PFSK-1 (cell line): Measurements from ENCODE around the gene SMAD3.

Experiments
- FOXP2 ChIP-seq: optimal IDR thresholded peaks from 2 replicates; pipeline ENCODE3; 2011; ENCODE audit warnings: borderline replicate concordance, control low read depth, inconsistent platforms; ENCODE audit not compliant: insufficient read depth; ENCODE audit errors: extremely low read length, extremely low read depth
- POLR2AphosphoS5 ChIP-seq: IDR thresholded peaks from 2 replicates; pipeline ENCODE4 v1.6.1; 2012; ENCODE audit warnings: low read depth, mild to moderate bottlenecking, control low read depth, low read length, moderate library complexity
- SIN3A ChIP-seq: IDR thresholded peaks from 2 replicates; pipeline ENCODE4 v1.6.1; 2012; ENCODE audit warnings: mild to moderate bottlenecking, low read length, moderate library complexity, borderline replicate concordance; ENCODE audit not compliant: insufficient read depth
- TAF1 ChIP-seq: IDR thresholded peaks from 2 replicates; pipeline ENCODE4 v1.6.1; 2012; ENCODE audit warnings: low read length, control low read depth, borderline replicate concordance; ENCODE audit not compliant: insufficient read depth
- TF ChIP-seq, protein P1 (sequence below), 2 experiments: IDR thresholded peaks; 2 replicates each; pipeline versions ENCODE4 v1.6.1 to v1.8.0; 2011 to 2012; ENCODE audit warnings: low read depth in 2 of 2, low read length in 2 of 2, control low read depth in 1 of 2, inconsistent platforms in 1 of 2, mild to moderate bottlenecking in 1 of 2, moderate library complexity in 1 of 2; ENCODE audit not compliant: insufficient read depth in 1 of 2

Gene SMAD3

DNA sequence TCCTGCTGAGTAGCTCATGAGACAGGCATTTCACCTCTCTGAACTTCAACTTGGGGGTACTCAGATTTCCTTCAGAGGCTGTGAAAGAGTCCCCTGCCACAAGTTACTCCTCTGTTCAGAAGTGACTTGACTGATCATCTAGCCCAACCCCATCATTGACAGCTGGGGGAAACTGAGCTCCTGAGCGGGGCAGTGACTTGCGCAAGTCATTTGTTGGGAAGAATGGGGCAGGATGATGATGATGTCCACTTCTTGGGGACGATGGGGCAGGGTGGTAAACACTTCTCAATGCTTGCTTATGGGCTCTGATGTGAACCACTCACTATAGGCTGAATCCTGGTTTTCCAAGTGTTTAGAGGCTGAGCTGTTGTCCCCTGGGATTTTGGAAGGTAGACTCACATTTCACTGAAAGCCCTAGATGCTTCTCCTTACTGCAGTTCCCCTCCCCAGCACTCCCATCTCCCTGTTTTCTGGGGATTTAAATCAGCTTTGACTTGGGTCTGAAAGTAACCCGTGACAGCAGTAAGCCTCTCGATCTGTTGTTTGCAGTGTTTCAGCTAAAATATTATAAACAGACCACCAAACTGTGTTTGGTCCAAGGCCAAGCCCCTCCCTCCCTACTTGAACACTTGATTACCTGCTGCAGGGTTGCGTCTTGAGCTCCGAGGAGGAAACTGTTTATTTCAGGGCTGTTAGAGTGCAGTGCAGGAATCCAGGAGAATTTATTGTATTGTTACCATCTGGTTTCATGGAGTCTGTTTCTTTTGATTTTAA, 25.1 kb downstream of the SMAD3 start:
- TF ChIP-seq FOXP2 (no peak), TAF1 (peak; percentile 14; the same call in 1 of the 2 replicates)

DNA sequence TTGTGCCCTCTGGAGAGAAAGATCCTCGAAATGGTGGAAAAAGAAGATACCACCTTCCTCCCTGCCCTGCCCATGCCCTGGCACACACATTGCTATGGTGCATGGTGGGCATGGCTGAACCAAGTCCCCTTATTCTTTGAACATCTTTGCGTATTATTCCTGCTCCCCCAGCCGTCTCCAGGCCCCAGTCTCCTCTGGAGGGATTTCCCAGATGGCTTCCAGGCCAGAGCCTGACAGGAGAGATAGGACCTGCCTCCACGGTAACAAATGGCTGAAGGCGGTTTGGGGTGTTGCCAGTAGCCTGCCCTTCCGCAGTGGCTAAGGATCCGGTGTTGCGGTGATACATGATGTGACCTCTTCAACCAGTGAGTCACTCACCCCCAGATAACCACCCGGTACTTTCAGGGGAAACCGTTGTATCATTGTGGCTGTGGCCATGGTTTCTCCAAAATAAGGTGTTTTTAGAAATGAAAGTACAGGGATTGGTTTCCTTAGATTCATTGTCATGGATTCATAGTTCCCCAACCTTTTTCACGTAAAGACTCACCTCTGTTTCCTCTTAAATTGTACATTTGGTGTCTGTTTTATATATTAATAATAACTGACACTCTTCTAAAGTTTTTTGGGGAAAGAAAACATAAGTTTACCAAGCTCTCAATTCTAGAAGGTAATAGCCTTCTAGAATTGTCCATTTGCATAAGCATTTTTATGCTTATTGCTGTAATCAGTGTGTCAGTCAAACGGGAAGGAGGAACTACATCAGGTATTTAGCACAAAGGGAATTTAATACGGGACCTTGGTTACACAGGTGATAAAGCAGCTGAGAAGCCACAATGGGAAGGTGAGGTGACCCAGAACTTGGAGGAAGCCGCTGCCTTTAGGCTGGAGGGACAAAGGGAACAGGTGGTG, 25.9 kb downstream of the SMAD3 start:
- TF ChIP-seq POLR2AphosphoS5 (peak; percentile 26; the same call in 1 of the 2 replicates), FOXP2 (peak; percentile 93), TAF1 (peak; percentile 10; the same call in 1 of the 2 replicates), SIN3A (0 out of 2 replicates have a peak, but pooled peaks have one; percentile 45)
- TF ChIP-seq, protein P1, sequence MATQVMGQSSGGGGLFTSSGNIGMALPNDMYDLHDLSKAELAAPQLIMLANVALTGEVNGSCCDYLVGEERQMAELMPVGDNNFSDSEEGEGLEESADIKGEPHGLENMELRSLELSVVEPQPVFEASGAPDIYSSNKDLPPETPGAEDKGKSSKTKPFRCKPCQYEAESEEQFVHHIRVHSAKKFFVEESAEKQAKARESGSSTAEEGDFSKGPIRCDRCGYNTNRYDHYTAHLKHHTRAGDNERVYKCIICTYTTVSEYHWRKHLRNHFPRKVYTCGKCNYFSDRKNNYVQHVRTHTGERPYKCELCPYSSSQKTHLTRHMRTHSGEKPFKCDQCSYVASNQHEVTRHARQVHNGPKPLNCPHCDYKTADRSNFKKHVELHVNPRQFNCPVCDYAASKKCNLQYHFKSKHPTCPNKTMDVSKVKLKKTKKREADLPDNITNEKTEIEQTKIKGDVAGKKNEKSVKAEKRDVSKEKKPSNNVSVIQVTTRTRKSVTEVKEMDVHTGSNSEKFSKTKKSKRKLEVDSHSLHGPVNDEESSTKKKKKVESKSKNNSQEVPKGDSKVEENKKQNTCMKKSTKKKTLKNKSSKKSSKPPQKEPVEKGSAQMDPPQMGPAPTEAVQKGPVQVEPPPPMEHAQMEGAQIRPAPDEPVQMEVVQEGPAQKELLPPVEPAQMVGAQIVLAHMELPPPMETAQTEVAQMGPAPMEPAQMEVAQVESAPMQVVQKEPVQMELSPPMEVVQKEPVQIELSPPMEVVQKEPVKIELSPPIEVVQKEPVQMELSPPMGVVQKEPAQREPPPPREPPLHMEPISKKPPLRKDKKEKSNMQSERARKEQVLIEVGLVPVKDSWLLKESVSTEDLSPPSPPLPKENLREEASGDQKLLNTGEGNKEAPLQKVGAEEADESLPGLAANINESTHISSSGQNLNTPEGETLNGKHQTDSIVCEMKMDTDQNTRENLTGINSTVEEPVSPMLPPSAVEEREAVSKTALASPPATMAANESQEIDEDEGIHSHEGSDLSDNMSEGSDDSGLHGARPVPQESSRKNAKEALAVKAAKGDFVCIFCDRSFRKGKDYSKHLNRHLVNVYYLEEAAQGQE (IDR thresholded peaks at IDR 0.05; ENCODE audit: insufficient read depth in 1 of 2, low read depth in 2 of 2, low read length in 2 of 2): peak in 1 of 2 experiments; percentile 47; a peak in 1 of 4 replicates

DNA sequence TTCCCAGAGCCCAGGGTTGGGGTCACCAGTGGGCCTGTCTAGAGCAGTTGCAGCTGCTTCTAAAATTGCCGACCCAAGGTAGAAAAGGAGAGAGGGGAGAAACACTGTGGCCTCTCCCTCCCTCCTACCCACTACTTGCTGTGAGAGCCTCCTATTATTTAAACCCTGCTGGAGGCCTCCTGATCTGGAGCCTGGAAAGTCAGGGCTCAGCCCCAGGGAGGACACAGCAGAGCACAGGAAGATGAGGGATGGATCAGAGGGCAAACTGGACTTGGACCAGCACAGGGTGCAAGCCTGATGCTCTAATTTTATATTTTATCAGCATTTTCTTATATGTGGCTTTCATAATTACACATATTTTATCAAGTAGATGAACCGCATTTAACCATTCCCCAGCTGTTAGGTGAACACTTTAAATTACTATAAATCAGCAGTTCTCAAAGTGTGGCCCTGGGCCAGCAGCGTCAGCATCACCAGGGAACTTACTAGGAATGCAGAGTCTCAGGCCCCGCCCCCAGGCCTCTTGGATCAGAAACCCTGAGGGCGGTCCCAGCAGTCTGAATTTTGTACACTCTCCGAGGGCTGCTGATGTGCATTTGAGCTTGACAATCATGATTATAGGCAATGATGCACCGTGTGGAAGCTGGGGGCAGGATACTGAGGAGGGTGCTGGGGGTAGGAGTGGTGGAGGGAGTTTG, 26.7 kb downstream of the SMAD3 start:
- no peak for TF ChIP-seq POLR2AphosphoS5
- no peak for TF ChIP-seq SIN3A
- TF ChIP-seq, protein P1 (IDR thresholded peaks at IDR 0.05; ENCODE audit: insufficient read depth in 1 of 2, low read depth in 2 of 2, low read length in 2 of 2): no peak
- no peak for TF ChIP-seq TAF1
- TF ChIP-seq FOXP2: no peak

DNA sequence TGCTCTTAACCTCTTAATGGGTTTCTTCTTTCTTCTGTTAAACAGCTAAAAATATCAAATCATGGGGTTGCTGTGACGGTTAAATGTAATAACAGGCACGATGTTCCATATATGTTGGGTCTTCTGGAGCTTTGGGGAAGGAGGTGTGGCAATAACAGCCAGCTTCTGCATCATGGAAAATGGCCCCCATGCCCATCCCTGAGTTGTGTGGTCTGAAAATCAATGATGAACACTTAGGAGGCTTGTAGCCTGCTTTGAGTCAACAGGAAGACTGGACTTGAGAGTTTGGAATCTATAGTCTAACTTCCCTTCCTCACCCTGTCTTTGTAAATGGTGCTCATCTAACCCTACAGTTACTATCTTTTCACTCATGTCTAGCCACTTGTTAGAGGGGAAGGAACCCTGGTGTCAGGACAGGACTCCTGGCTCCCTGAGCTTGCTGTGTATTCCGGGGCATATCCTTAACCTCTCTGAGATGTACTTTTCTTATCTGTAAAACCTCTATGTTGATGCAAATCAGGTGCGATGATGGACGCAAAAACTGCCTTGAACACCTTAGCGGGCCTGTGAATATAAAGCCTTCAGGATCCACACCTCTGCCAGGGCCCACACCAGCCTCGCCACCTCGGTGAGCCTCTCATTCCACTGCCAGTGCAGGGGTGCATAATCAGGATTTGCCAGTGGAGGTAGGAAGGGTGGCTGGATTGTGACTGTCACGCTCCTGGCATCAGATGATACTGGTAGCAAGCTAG, 27.5 kb downstream of the SMAD3 start:
- TF ChIP-seq POLR2AphosphoS5 (no peak), TAF1 (no peak), FOXP2 (no peak), SIN3A (no peak)
- TF ChIP-seq, protein P1 (IDR thresholded peaks at IDR 0.05; ENCODE audit: insufficient read depth in 1 of 2, low read depth in 2 of 2, low read length in 2 of 2): no peak

DNA sequence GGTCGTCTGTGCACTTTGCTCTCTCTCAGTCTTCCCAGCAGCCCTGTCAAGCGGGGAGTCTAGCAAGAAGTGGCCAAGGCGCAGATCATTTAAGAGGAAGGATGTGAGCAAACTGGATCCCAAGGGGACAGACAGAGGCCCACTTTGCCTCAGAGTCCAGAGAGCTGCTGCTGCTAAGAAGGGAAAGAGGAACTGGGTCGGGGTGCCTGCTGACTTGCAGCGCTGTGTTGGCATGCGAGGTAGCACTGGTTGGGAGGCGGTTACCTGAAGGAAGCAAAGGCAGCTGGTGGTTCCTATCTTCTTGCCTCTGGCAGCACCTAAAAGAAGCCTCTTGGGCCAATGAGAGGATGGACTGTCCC, 28.1 kb downstream of the SMAD3 start:
- TF ChIP-seq FOXP2: no peak
- no peak for TF ChIP-seq POLR2AphosphoS5
- no peak for TF ChIP-seq TAF1
- TF ChIP-seq, protein P1 (IDR thresholded peaks at IDR 0.05; ENCODE audit: insufficient read depth in 1 of 2, low read depth in 2 of 2, low read length in 2 of 2): no peak
- no peak for TF ChIP-seq SIN3A
